Ascending aorta (tissue), 2 donors: Measurements from ENCODE around the gene C18orf63. TPM values are rescaled to one million over a fixed set of nuclear protein-coding genes. Genes with fewer than 3 reads are reported as not detected.

ENCODE experiments used
- DNase-seq, 2 donors: peaks; one replicate each; pipeline ENCODE4 v3.0.0-alpha.2; 2019; ENCODE audit warnings: low spot score in 2 of 2
- H3K27ac ChIP-seq, 2 donors: fragments of 200-600 bp; sonication (generic); one replicate each; pipeline ENCODE4 v1.5.1; 2016 to 2017; ENCODE audit warnings: mild to moderate bottlenecking in 1 of 2
- H3K27me3 ChIP-seq: fragments of 200-600 bp; sonication (generic); one replicate; pipeline ENCODE4 v1.5.1; 2017
- H3K36me3 ChIP-seq, 2 donors: fragments of 200-600 bp; sonication (generic); one replicate each; pipeline ENCODE4 v1.5.1; 2016
- H3K4me1 ChIP-seq, 2 donors: fragments of 200-600 bp; sonication (generic); one replicate each; pipeline ENCODE4 v1.5.1; 2016 to 2017; ENCODE audit warnings: mild to moderate bottlenecking in 1 of 2
- H3K4me3 ChIP-seq, 2 donors: fragments of 200-600 bp; sonication (generic); one replicate each; pipeline ENCODE4 v1.5.1; 2016 to 2017; ENCODE audit warnings: mild to moderate bottlenecking in 1 of 2
- H3K9me3 ChIP-seq, 2 donors: fragments of 200-600 bp; sonication (generic); one replicate each; pipeline ENCODE4 v1.5.1; 2016
- intact Hi-C: fragments of 100-400 bp; cut with DNase I; formaldehyde crosslinking; loops from one replicate; pipeline ENCODE4 v1.15.1; 2023
- total RNA-seq: library from RNA; depleted of rRNA; stranded (reverse); fragments of >200 nt; gene quantifications from one replicate; pipeline ENCODE4 v1.1.0, GENCODE V29; 2016
- TF ChIP-seq, protein P1 (sequence below), 3 experiments: fragments of 200-600 bp in 2 of 3; fragments of 450-650 bp in 1 of 3; sonication (generic) in 2 of 3; IDR thresholded peaks; one replicate each; pipeline ENCODE4 v1.5.1; 2016 to 2019; ENCODE audit warnings: antibody characterized with exemption in 3 of 3, mild to moderate bottlenecking in 1 of 3, moderate library complexity in 1 of 3

C18orf63 gene
- total RNA-seq, 1 donor from 2014 or later = not detected

DNA sequence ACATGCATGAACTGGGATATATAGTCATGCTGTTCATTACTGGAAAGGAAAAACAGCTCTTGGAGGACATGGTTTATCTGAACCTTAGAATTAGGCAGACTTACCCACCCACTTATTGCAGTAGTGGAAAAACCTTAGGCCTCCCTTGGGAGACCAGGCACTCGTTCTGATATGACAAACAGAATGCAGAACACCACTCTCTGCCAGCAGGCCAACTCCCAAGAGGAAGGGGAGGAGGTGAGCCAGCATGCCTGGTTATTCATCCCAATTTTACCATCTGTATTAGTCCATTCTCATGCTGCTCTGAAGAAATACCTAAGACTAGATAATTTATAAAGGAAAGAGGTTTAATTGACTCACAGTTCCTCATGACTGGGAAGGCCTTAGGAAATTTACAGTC, 17.5 kb downstream of the C18orf63 start:
- intact Hi-C loops = no loop called here
- no peak for DNase-seq
- TF ChIP-seq, protein P1, sequence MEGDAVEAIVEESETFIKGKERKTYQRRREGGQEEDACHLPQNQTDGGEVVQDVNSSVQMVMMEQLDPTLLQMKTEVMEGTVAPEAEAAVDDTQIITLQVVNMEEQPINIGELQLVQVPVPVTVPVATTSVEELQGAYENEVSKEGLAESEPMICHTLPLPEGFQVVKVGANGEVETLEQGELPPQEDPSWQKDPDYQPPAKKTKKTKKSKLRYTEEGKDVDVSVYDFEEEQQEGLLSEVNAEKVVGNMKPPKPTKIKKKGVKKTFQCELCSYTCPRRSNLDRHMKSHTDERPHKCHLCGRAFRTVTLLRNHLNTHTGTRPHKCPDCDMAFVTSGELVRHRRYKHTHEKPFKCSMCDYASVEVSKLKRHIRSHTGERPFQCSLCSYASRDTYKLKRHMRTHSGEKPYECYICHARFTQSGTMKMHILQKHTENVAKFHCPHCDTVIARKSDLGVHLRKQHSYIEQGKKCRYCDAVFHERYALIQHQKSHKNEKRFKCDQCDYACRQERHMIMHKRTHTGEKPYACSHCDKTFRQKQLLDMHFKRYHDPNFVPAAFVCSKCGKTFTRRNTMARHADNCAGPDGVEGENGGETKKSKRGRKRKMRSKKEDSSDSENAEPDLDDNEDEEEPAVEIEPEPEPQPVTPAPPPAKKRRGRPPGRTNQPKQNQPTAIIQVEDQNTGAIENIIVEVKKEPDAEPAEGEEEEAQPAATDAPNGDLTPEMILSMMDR (IDR thresholded peaks at IDR 0.05) = no peak
- Histone ChIP-seq H3K27me3 (no peaks in the 10 kb centered on the region), H3K4me1 (no peaks in the 10 kb centered on the region), H3K27ac (no peak overlapping the region), H3K9me3 (no peaks in the 10 kb centered on the region), H3K36me3 (no peaks in the 10 kb centered on the region), H3K4me3 (no peak overlapping the region)

DNA sequence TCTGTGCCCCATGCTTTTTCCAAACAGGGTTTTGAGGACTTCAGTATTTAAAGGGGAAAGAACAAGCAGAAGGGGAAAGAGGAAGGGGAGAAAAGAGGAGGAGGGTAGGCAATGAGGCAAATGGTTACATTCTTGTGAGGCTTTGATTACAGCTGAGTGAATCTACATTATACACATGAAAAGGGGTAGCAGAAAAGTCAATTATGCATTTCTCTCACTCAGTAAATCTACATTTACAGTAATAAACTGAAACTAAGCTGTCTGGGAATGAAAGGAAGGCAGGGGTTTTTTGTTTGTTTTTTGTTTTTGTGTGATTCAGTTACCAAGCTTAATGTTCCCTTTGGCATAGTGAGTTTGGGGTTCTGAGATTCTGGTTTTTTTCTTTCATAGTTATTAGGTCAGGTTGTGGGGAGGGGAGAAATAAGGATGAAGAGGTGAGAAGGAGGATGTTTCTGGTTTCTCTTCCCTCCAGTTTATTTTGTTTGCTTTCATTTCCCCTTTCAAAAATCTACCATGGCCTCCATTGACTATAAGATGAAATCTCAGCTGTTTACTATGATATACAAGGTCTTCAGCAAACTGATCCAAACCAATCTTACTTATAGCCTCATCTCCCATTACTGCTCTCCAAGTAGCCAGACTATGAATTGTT, 18.7 kb downstream of the C18orf63 start:
- Histone ChIP-seq H3K4me3 (no peak overlapping the region), H3K27ac (no peak overlapping the region), H3K4me1 (no peaks in the 10 kb centered on the region), H3K9me3 (no peaks in the 10 kb centered on the region), H3K27me3 (no peaks in the 10 kb centered on the region), H3K36me3 (no peaks in the 10 kb centered on the region)
- TF ChIP-seq, protein P1 (IDR thresholded peaks at IDR 0.05) = no peak
- intact Hi-C loops = no loop called here
- no peak for DNase-seq

DNA sequence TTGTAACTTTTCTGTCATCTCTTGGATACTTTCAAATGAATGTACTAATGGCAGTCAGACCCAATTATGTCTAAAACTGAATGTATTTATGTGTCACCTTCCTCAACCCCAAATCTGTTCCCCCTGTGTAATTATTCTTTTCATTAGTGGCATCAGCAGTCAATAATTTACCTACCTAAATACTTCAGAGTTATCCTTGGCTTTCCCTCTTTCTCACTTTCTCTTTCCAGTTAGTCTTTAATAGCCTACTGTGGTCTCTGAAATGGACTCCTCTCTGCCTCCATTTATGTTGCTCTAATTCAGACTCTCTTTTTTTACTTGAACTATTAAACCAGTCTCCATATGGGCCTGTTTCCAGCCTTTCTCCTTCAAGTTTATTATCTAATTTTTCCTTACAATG, 21.0 kb downstream of the C18orf63 start:
- intact Hi-C loops = no loop called here
- Histone ChIP-seq H3K27me3 (no peaks in the 10 kb centered on the region), H3K36me3 (no peaks in the 10 kb centered on the region), H3K27ac (no peak overlapping the region), H3K4me3 (no peak overlapping the region), H3K4me1 (no peaks in the 10 kb centered on the region), H3K9me3 (no peaks in the 10 kb centered on the region)
- no peak for DNase-seq
- TF ChIP-seq, protein P1 (IDR thresholded peaks at IDR 0.05) = no peak

DNA sequence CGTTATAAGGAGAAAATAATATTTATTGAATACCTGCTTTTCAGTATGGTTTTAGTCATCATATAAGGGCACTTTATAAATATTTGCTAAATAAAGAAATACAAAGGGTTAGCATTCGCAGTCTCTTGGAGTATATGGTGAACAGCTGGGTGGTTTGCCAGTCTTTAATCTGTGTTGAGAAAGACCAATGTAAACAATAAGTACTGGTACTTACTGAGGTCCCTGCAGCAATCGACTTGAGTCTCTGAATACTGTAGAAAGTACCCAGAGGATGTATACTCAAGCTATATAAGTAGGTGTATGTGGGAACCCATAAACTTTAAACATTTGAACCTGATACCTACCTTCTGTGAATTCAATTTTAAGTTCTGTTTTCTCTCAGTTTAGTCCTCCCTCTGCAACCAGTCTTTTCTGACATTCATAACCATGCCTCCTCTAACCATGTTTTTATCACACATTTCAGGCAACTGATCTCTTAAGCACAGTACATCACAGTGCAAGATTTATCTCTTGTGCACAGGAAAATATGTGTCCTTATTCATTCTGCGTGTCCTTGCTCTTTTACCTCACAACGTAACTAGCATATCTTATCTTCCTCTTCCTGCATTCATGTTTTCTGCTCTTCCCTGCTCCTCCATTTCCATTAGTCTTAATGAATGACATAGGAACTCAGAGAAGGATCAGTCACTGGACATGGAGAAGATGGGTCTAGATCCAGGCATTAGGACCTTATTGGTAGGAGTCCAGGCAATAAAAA, 21.7 kb downstream of the C18orf63 start:
- Histone ChIP-seq H3K4me3 (no peak overlapping the region), H3K9me3 (no peaks in the 10 kb centered on the region), H3K36me3 (no peaks in the 10 kb centered on the region), H3K4me1 (no peaks in the 10 kb centered on the region), H3K27me3 (no peaks in the 10 kb centered on the region), H3K27ac (no peak overlapping the region)
- intact Hi-C loops = no loop called here
- DNase-seq = no peak
- TF ChIP-seq, protein P1 (IDR thresholded peaks at IDR 0.05) = no peak

DNA sequence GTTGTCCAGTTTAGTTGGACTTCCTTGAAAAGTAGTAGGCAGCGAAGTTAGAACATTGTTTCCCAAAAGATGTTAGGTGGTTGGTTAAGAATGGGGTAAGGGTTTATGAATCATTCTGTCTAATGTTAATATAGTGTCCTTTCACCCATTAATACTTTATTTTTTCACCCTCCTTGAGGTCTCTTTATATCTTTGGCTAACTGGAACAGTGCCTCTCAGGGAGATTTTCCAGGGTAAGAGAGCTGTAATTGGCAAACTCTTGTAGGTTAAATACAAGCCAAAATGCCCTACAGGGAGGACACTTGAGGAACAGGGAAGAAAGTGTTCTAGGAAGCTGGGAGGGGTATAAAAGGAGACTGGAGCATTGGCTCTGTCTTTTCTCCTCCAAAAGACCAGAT, 22.3 kb downstream of the C18orf63 start:
- Histone ChIP-seq H3K36me3 (no peaks in the 10 kb centered on the region), H3K27me3 (no peaks in the 10 kb centered on the region), H3K4me3 (no peak overlapping the region), H3K9me3 (no peaks in the 10 kb centered on the region), H3K4me1 (no peaks in the 10 kb centered on the region), H3K27ac (no peak overlapping the region)
- TF ChIP-seq, protein P1 (IDR thresholded peaks at IDR 0.05) = no peak
- intact Hi-C loops = no loop called here
- DNase-seq = no peak
